Colonic mucosa (tissue), 4 donors: Measurements from ENCODE around the gene DLG4. TPM values are rescaled to one million over a fixed set of nuclear protein-coding genes. Genes with fewer than 3 reads are reported as not detected.
A peak's percentile ranks its signal among the peaks of the same experiment; 100 is the strongest.

Source experiments
- DNase-seq: peaks from one replicate; pipeline ENCODE4 v3.0.0-alpha.2; 2020
- H3K27ac ChIP-seq: fragments of 200-600 bp; one replicate; pipeline ENCODE4 v1.8.0; 2021
- H3K27me3 ChIP-seq: fragments of 200-600 bp; one replicate; pipeline ENCODE4 v1.8.0; 2021
- H3K36me3 ChIP-seq: fragments of 200-600 bp; one replicate; pipeline ENCODE4 v1.8.0; 2021
- H3K4me1 ChIP-seq: fragments of 200-600 bp; one replicate; pipeline ENCODE4 v1.8.0; 2021; ENCODE audit warnings: mild to moderate bottlenecking
- H3K4me3 ChIP-seq: fragments of 200-600 bp; one replicate; pipeline ENCODE4 v1.8.0; 2021
- H3K9ac ChIP-seq, 2 donors: one replicate each; pipeline ENCODE4 v1.7.0; 2013; ENCODE audit warnings: control low read depth in 2 of 2, low read depth in 2 of 2, low read length in 2 of 2
- H3K9me3 ChIP-seq: fragments of 200-600 bp; one replicate; pipeline ENCODE4 v1.8.0; 2021
- intact Hi-C: fragments of 100-400 bp; cut with DNase I; formaldehyde crosslinking; loops from one replicate; pipeline ENCODE4 v1.14.1; 2022
- total RNA-seq, 2 donors: library from RNA; stranded (reverse); fragmentation: NEBNext Ultra II Directional in 1 of 2; extraction: Animal tissue kit (Norgen Biotek cat#: 25700) in 1 of 2; gene quantifications; one replicate each; pipeline ENCODE4 v1.2.1, GENCODE V29; 2021
- TF ChIP-seq, protein P1 (sequence below): fragments of 200-600 bp; IDR thresholded peaks from one replicate; pipeline ENCODE4 v1.8.0; 2022; ENCODE audit warnings: antibody characterized with exemption, mild to moderate bottlenecking
- donor health status: healthy.
- donor health status: DM: no; HTN: no; CAD: no.
- donor health status: DM: no; HTN: no; CAD: no.

The DLG4 gene
- total RNA-seq, 2 donors from 2014 or later: 4.8 to 5.6 TPM

DNA sequence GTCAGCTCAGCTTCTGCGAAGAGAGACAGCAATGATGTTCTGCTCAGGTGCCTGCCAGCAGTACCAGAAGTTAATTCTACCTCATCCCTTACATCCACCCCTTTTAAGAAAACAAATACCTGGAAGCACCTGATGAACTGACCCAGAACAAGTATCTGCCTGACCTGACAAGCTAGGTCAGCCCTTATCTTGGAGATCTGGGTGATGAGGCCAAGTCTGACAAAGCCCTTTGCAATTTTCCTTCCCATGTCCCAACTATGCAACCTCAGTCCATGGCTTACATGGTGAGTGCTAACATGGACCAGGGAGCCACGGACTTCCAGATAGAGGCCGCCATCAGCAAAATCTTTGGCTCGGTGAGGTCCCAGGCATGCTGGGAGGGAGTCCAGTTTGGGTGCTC lies 3.7 kb upstream of the DLG4 start:
- TF ChIP-seq, protein P1, sequence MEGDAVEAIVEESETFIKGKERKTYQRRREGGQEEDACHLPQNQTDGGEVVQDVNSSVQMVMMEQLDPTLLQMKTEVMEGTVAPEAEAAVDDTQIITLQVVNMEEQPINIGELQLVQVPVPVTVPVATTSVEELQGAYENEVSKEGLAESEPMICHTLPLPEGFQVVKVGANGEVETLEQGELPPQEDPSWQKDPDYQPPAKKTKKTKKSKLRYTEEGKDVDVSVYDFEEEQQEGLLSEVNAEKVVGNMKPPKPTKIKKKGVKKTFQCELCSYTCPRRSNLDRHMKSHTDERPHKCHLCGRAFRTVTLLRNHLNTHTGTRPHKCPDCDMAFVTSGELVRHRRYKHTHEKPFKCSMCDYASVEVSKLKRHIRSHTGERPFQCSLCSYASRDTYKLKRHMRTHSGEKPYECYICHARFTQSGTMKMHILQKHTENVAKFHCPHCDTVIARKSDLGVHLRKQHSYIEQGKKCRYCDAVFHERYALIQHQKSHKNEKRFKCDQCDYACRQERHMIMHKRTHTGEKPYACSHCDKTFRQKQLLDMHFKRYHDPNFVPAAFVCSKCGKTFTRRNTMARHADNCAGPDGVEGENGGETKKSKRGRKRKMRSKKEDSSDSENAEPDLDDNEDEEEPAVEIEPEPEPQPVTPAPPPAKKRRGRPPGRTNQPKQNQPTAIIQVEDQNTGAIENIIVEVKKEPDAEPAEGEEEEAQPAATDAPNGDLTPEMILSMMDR: no peak
- Histone ChIP-seq H3K36me3 (peaks cover 11% of the 10 kb centered on the region), H3K27ac (no peak overlapping the region), H3K27me3 (no peaks in the 10 kb centered on the region), H3K4me3 (no peak overlapping the region), H3K9me3 (no peaks in the 10 kb centered on the region), H3K9ac (no peak overlapping the region), H3K4me1 (peaks cover 14% of the 10 kb centered on the region)
- intact Hi-C loops: no loop called here
- no peak for DNase-seq

DNA sequence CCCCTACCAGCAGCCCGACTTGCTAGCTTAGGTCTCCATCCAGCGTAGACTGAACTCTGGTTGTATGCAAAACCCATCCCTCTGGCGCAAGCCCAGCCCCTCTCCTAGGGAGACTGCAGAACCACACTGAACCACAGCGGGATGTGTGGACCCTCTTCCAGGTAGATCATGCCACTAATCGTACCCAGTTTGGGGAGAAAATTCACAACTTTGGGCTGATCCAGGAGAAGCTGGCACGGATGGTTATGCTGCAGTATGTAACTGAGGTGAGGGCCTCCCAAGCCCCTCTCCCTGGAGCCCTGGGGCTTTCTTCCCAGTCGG lies 3.3 kb upstream of the DLG4 start:
- H3K9me3 ChIP-seq: no peaks in the 10 kb centered on the region
- H3K9ac ChIP-seq: no peak overlapping the region
- H3K27ac ChIP-seq: no peak overlapping the region
- no peak overlapping the region for H3K4me3 ChIP-seq
- no peak for DNase-seq
- H3K4me1 ChIP-seq: peaks cover 14% of the 10 kb centered on the region
- H3K36me3 ChIP-seq: peaks cover 11% of the 10 kb centered on the region
- H3K27me3 ChIP-seq: no peaks in the 10 kb centered on the region
- intact Hi-C loops: no loop called here
- TF ChIP-seq, protein P1: no peak

DNA sequence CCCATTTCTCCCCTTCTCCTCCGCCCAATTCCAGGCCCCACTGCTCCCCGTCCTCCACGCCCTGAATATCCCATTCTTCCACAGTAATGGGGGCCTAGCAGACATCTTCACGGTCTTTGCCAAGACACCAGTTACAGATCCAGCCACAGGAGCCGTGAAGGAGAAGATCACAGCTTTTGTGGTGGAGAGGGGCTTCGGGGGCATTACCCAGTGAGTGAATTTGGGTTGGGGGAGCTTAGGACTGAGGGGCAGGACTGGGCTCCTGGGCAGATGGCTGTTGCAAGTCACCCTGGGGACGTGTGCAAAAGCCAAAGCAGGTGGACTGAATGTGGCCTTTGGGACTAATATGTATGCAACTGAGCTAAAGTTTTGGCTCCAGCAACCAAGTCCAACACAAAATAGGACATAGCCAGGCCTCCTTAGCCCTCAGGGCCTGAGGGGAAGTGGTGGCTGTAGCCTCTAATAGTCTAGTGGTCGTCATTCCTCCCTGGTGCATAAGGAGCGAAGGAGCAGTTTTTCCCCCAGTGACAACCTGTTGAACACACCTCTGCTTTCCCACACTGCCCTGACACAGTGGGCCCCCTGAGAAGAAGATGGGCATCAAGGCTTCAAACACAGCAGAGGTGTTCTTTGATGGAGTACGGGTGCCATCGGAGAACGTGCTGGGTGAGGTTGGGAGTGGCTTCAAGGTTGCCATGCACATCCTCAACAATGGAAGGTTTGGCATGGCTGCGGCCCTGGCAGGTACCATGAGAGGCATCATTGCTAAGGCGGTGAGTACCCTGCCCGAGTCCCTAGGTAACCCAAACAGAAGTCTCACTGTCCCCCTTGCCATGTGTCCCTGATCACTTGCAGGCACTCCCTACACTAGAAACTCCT lies 2.7 kb upstream of the DLG4 start:
- Histone ChIP-seq H3K9me3 (no peaks in the 10 kb centered on the region), H3K4me1 (peaks cover 14% of the 10 kb centered on the region), H3K36me3 (peaks cover 11% of the 10 kb centered on the region), H3K4me3 (no peak overlapping the region), H3K27me3 (no peaks in the 10 kb centered on the region), H3K9ac (peak overlapping the region in 1 of 2 donors; percentile 77), H3K27ac (no peak overlapping the region)
- no peak for DNase-seq
- TF ChIP-seq, protein P1: no peak
- intact Hi-C loops: no loop called here

DNA sequence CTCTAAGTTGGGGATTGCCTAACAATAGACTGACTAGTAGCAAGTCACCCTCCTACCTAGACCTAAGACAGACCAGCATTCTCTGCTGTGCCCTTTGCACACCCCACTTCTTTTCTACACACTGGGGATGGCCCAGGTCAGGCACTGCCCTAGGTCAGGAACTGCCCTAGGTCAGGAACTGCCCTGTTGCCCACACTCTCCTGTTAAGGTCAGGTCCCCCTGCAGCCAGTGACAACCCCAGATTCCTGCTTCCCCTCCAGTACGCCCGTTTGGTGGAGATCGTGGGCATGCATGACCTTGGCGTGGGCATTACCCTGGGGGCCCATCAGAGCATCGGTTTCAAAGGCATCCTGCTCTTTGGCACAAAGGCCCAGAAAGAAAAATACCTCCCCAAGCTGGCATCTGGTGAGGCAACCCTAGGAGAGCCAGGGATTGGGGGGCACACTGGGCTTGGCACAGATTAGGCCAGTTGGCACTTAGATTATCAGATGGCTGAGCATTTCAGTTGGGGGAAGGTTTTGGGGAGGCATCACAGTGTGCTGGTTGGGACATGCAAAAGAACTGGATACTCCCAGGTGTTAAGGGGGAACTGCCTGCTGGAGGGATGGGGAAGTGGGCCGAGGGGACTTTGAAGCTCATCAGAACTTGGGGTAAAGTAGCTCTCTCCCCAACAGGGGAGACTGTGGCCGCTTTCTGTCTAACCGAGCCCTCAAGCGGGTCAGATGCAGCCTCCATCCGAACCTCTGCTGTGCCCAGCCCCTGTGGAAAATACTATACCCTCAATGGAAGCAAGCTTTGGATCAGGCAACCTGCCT lies 1.8 kb upstream of the DLG4 start:
- Histone ChIP-seq H3K27ac (peak overlapping the region; percentile 99), H3K9ac (peak overlapping the region; percentile 77 to 97), H3K4me1 (peaks cover 14% of the 10 kb centered on the region), H3K27me3 (no peaks in the 10 kb centered on the region), H3K9me3 (no peaks in the 10 kb centered on the region), H3K36me3 (peaks cover 11% of the 10 kb centered on the region), H3K4me3 (peak overlapping the region; percentile 96)
- no peak for DNase-seq
- TF ChIP-seq, protein P1: no peak
- intact Hi-C loops: no loop called here

DNA sequence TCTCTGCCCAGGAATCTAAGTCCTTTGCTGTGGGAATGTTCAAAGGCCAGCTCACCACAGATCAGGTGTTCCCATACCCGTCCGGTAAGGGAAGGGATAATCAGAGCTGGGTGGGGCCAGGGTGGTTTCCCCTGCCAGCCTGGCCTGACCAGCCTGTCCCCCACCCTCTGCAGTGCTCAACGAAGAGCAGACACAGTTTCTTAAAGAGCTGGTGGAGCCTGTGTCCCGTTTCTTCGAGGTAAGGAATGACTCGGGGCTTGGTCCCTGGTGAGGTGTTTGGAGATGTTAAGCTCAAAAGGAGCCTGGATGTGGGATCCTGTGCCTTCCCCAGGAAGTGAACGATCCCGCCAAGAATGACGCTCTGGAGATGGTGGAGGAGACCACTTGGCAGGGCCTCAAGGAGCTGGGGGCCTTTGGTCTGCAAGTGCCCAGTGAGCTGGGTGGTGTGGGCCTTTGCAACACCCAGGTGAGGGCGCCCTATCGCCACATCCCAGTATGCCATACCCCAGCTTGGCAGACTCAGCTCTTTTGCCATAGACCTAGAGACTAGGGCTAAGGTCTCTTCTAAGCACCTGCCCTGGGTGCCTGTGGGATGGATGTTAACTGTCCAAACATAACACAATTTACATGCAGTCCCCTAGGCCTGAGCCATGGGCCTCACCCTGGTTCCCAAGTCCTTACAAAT lies 1.1 kb upstream of the DLG4 start:
- no peaks in the 10 kb centered on the region for H3K9me3 ChIP-seq
- peaks cover 14% of the 10 kb centered on the region for H3K4me1 ChIP-seq
- peak overlapping the region; percentile 77 to 97 for H3K9ac ChIP-seq
- peak; percentile 70 for DNase-seq
- H3K4me3 ChIP-seq: peak overlapping the region; percentile 96
- TF ChIP-seq, protein P1: peak; percentile 48
- peak overlapping the region; percentile 99 for H3K27ac ChIP-seq
- no peaks in the 10 kb centered on the region for H3K27me3 ChIP-seq
- H3K36me3 ChIP-seq: peaks cover 11% of the 10 kb centered on the region
- intact Hi-C loops: no loop called here
